ENCODE measurements around the gene FBXO4. TPM values are rescaled to one million over a fixed set of nuclear protein-coding genes. Genes with fewer than 3 reads are reported as not detected.
"Not testable (repeated sequence)": the region's sequence is repeated elsewhere in the genome, so short reads cannot be mapped to it uniquely, and the experiment has no call there.

The FBXO4 gene
- polyA plus RNA-seq, 3 donors = 12.7 to 15.9 (median 15.2) TPM

- DNase-seq (ENCODE audit: low read depth in 3 of 3, low spot score in 2 of 3) = no peak
Measured at GRCh38 chr5:41921166-41921565, 3.9 kb upstream of the FBXO4 start.

- no peak for DNase-seq (ENCODE audit: low read depth in 3 of 3, low spot score in 2 of 3)
Measured at GRCh38 chr5:41921874-41922273, 3.2 kb upstream of the FBXO4 start.

- no peak for DNase-seq (ENCODE audit: low read depth in 3 of 3, low spot score in 2 of 3)
Measured at GRCh38 chr5:41924526-41924871, 582 bp upstream of the FBXO4 start.

GRCh38 chr5:41925555-41925951 lies 472 bp downstream of the FBXO4 start:
- DNase-seq (ENCODE audit: low read depth in 3 of 3, low spot score in 2 of 3) = peak in 1 of 3 donors; percentile 33

- DNase-seq (ENCODE audit: low read depth in 3 of 3, low spot score in 2 of 3) = no peak
Measured at GRCh38 chr5:41927604-41928003, 2.5 kb downstream of the FBXO4 start.

GRCh38 chr5:41929035-41929434 lies 4.0 kb downstream of the FBXO4 start:
- no peak for DNase-seq (ENCODE audit: low read depth in 3 of 3, low spot score in 2 of 3)

- no peak for DNase-seq (ENCODE audit: low read depth in 3 of 3, low spot score in 2 of 3)
Measured at GRCh38 chr5:41932770-41933169, 7.7 kb downstream of the FBXO4 start.

- DNase-seq (ENCODE audit: low read depth in 3 of 3, low spot score in 2 of 3) = no peak
Measured at GRCh38 chr5:41935544-41935943, 10.5 kb downstream of the FBXO4 start.

GRCh38 chr5:41940641-41941040 lies 15.6 kb downstream of the FBXO4 start:
- DNase-seq (ENCODE audit: low read depth in 3 of 3, low spot score in 2 of 3) = no peak

- not testable (repeated sequence) for DNase-seq (ENCODE audit: low read depth in 3 of 3, low spot score in 2 of 3)
Measured at GRCh38 chr5:41945332-41945955, 20.4 kb downstream of the FBXO4 start.

GRCh38 chr5:41951224-41951623 lies 26.1 kb downstream of the FBXO4 start:
- no peak for DNase-seq (ENCODE audit: low read depth in 3 of 3, low spot score in 2 of 3)

- DNase-seq (ENCODE audit: low read depth in 3 of 3, low spot score in 2 of 3) = no peak
Measured at GRCh38 chr5:41954286-41954685, 29.2 kb downstream of the FBXO4 start.

GRCh38 chr5:41955432-41956024 lies 30.4 kb downstream of the FBXO4 start:
- no peak for DNase-seq (ENCODE audit: low read depth in 3 of 3, low spot score in 2 of 3)

GRCh38 chr5:41956943-41957342 lies 31.9 kb downstream of the FBXO4 start:
- no peak for DNase-seq (ENCODE audit: low read depth in 3 of 3, low spot score in 2 of 3)

GRCh38 chr5:41960481-41960880 lies 35.4 kb downstream of the FBXO4 start:
- DNase-seq (ENCODE audit: low read depth in 3 of 3, low spot score in 2 of 3) = no peak

GRCh38 chr5:41961736-41962135 lies 36.7 kb downstream of the FBXO4 start:
- DNase-seq (ENCODE audit: low read depth in 3 of 3, low spot score in 2 of 3) = no peak

- no peak for DNase-seq (ENCODE audit: low read depth in 3 of 3, low spot score in 2 of 3)
Measured at GRCh38 chr5:41962491-41962890, 37.4 kb downstream of the FBXO4 start.

- DNase-seq (ENCODE audit: low read depth in 3 of 3, low spot score in 2 of 3) = no peak
Measured at GRCh38 chr5:41966401-41967105, 41.5 kb downstream of the FBXO4 start.

- no peak for DNase-seq (ENCODE audit: low read depth in 3 of 3, low spot score in 2 of 3)
Measured at GRCh38 chr5:41967401-41967800, 42.3 kb downstream of the FBXO4 start.

GRCh38 chr5:41968153-41968723 lies 43.2 kb downstream of the FBXO4 start:
- DNase-seq (ENCODE audit: low read depth in 3 of 3, low spot score in 2 of 3) = no peak

GRCh38 chr5:41973087-41973486 lies 48.0 kb downstream of the FBXO4 start:
- no peak for DNase-seq (ENCODE audit: low read depth in 3 of 3, low spot score in 2 of 3)

GRCh38 chr5:41973887-41974286 lies 48.8 kb downstream of the FBXO4 start:
- DNase-seq (ENCODE audit: low read depth in 3 of 3, low spot score in 2 of 3) = no peak
